Tibial artery (tissue), 4 donors: ENCODE data around the gene SERPINA7.

Experiments
- DNase-seq, 2 donors: peaks; one replicate each; pipeline ENCODE4 v3.0.0-alpha.2; 2019
- H3K27ac ChIP-seq, 2 donors: fragments of 200-600 bp; sonication (generic) in 1 of 2; 1 replicate in 1 of 2; 2 replicates in 1 of 2; pipeline ENCODE4 v1.5.1; 2018 to 2019; ENCODE audit warnings: mild to moderate bottlenecking in 1 of 2
- H3K27me3 ChIP-seq, 2 donors: fragments of 200-600 bp; sonication (generic) in 1 of 2; one replicate each; pipeline versions ENCODE4 v1.5.1 to v1.6.0; 2016 to 2019
- H3K36me3 ChIP-seq, 3 donors: fragments of 200-600 bp; sonication (generic) in 2 of 3; one replicate each; pipeline ENCODE4 v1.5.1; 2016 to 2019; ENCODE audit warnings: mild to moderate bottlenecking in 2 of 3
- H3K4me1 ChIP-seq, 4 donors: fragments of 200-600 bp; sonication (generic) in 2 of 4; 1 replicate in 3 of 4; 2 replicates in 1 of 4; pipeline ENCODE4 v1.5.1; 2016 to 2019
- H3K4me3 ChIP-seq, 2 donors: fragments of 200-600 bp; sonication (generic) in 1 of 2; 1 replicate in 1 of 2; 2 replicates in 1 of 2; pipeline ENCODE4 v1.5.1; 2018 to 2019; ENCODE audit warnings: mild to moderate bottlenecking in 2 of 2
- H3K9me3 ChIP-seq, 3 donors: fragments of 200-600 bp; sonication (generic) in 1 of 3; one replicate each; pipeline ENCODE4 v1.5.1; 2016 to 2019
- CTCF ChIP-seq, 2 experiments: fragments of 200-600 bp in 1 of 2; fragments of 450-650 bp in 1 of 2; IDR thresholded peaks; one replicate each; pipeline ENCODE4 v1.5.1; 2017 to 2019; ENCODE audit warnings: antibody characterized with exemption in 2 of 2, mild to moderate bottlenecking in 1 of 2, moderate library complexity in 1 of 2
- intact Hi-C: fragments of 100-400 bp; cut with DNase I; formaldehyde crosslinking; loops from one replicate; pipeline ENCODE4 v1.15.0; 2023; ENCODE audit warnings: low total_unique reads

SERPINA7 gene

DNA sequence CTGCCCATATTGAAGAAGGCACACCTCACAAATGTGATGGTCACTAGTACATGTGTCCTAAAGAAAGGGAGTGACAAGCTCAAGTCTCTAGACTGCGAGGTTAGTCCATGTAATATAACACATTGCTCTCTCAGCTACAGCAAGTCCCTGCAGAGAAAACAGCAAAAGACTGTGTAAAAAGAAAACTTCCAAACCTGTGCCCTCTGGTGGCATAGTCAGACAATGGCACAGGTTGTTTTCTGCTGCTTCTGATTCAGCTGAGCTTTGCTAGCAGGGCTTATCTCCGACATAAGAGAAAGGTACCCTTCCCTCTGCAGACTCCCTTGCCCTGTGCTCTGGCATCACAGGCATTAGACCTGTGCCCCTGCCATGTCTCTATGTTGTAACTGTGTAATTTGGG lies 1.4 kb upstream of the SERPINA7 start:
- Histone ChIP-seq H3K4me3 (no peak overlapping the region), H3K36me3 (no peaks in the 10 kb centered on the region), H3K4me1 (no peaks in the 10 kb centered on the region), H3K9me3 (no peaks in the 10 kb centered on the region), H3K27me3 (no peaks in the 10 kb centered on the region), H3K27ac (no peak overlapping the region)
- no peak for TF ChIP-seq CTCF (IDR thresholded peaks at IDR 0.05)
- intact Hi-C loops = no loop called here
- no peak for DNase-seq

- Histone ChIP-seq H3K27ac (no peak overlapping the region), H3K4me1 (no peaks in the 10 kb centered on the region), H3K27me3 (no peaks in the 10 kb centered on the region), H3K9me3 (no peaks in the 10 kb centered on the region), H3K36me3 (no peaks in the 10 kb centered on the region), H3K4me3 (no peak overlapping the region)
- DNase-seq = no peak
- intact Hi-C loops = no loop called here
- TF ChIP-seq CTCF (IDR thresholded peaks at IDR 0.05) = no peak
These were observed 573 bp downstream of the SERPINA7 start for GRCh38 chrX:106037835-106038473.

DNA sequence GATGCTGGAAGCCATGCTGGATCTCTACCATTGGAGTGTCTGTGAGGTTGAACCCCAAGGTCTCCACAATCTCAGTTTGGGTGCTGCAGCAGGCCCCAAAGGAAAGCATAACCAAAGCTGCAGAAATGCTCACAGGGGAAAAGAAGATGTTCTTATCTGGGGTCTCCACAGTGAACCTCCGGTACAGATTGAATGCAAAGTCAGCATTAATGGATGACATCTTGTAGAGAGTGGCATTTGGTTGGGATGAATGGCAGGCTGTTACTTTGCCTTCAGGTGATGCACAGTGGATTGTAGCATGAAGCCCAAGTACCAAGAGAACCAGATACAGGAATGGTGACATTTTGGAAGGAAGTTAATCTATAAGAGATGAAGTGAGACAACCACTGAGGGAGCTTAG lies 1.8 kb downstream of the SERPINA7 start:
- no peak for TF ChIP-seq CTCF (IDR thresholded peaks at IDR 0.05)

GRCh38 chrX:106035064-106035463 lies 3.5 kb downstream of the SERPINA7 start:
- intact Hi-C loops = no loop called here
- Histone ChIP-seq H3K9me3 (no peaks in the 10 kb centered on the region), H3K27me3 (no peaks in the 10 kb centered on the region), H3K36me3 (no peaks in the 10 kb centered on the region), H3K4me3 (no peak overlapping the region), H3K27ac (no peak overlapping the region), H3K4me1 (no peaks in the 10 kb centered on the region)
- no peak for DNase-seq
- TF ChIP-seq CTCF (IDR thresholded peaks at IDR 0.05) = no peak

More for the DNA sequence above, 1.8 kb downstream of the SERPINA7 start:
- Histone ChIP-seq H3K9me3 (no peaks in the 10 kb centered on the region), H3K36me3 (no peaks in the 10 kb centered on the region), H3K27ac (no peak overlapping the region), H3K4me3 (no peak overlapping the region), H3K27me3 (no peaks in the 10 kb centered on the region), H3K4me1 (no peaks in the 10 kb centered on the region)
- intact Hi-C loops = no loop called here
- no peak for DNase-seq

DNA sequence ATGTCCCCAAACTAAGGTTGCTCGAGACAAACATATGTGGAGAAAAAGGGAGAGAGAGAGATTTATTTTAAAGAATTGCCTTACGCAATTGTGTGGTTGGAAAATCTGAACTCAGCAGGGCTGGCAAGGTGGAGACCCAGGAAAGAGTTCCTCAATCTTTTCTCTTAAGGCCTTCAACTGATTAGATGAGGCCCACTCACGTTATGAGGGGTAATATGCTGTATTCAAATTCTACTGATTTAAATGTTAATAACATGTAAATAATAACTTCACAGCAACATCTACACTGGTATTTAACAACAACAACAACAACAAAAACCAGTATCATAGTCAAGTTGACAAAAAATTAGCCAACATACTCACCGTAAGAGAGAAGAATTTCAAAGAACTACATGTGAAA lies 14.6 kb downstream of the SERPINA7 start:
- Histone ChIP-seq H3K27ac (no peak overlapping the region), H3K27me3 (no peaks in the 10 kb centered on the region), H3K4me1 (no peaks in the 10 kb centered on the region), H3K4me3 (no peak overlapping the region), H3K36me3 (no peaks in the 10 kb centered on the region), H3K9me3 (no peaks in the 10 kb centered on the region)
- no peak for DNase-seq
- intact Hi-C loops = no loop called here
- no peak for TF ChIP-seq CTCF (IDR thresholded peaks at IDR 0.05)

GRCh38 chrX:106022238-106022637 lies 16.3 kb downstream of the SERPINA7 start:
- no peak for TF ChIP-seq CTCF (IDR thresholded peaks at IDR 0.05)
- Histone ChIP-seq H3K9me3 (no peaks in the 10 kb centered on the region), H3K27ac (no peak overlapping the region), H3K36me3 (no peaks in the 10 kb centered on the region), H3K27me3 (no peaks in the 10 kb centered on the region), H3K4me3 (no peak overlapping the region), H3K4me1 (no peaks in the 10 kb centered on the region)
- intact Hi-C loops = no loop called here
- no peak for DNase-seq
